ENCODE results near the gene NAA60. TPM values are rescaled to one million over a fixed set of nuclear protein-coding genes. Genes with fewer than 3 reads are reported as not detected.

Gene NAA60
- total RNA-seq, 1 donor from 2014 or later = 25.5 TPM

DNA sequence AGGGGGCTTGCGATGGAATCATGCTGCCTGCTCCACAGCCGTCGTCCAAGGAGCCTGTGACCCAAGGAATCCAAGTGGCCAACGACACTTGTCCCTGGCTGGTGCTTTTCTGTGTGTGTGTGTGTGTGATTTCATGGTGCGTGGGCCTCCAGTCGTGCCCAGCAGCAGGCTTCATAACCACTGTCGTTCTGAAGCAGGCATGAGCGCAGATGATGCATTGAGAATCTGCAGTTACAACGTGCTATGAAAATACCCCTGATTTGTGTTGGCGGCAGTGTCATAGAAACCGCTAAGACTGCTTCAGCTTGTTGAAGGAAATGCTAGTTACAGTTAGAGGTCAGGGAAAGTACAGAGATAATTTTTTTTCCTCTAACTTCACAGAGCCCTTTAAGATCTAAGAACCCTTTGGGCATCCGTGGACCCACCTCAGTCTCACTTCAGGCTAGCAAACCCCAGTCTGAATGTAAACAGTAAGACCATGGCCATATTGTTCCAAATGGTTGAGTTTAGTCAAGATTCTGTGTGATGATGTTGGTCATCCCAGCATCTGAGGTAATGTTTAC lies 36.3 kb downstream of the NAA60 start:
- no peak for DNase-seq (ENCODE audit: low spot score)
- intact Hi-C loops (cut with DNase I) = no loop called here

DNA sequence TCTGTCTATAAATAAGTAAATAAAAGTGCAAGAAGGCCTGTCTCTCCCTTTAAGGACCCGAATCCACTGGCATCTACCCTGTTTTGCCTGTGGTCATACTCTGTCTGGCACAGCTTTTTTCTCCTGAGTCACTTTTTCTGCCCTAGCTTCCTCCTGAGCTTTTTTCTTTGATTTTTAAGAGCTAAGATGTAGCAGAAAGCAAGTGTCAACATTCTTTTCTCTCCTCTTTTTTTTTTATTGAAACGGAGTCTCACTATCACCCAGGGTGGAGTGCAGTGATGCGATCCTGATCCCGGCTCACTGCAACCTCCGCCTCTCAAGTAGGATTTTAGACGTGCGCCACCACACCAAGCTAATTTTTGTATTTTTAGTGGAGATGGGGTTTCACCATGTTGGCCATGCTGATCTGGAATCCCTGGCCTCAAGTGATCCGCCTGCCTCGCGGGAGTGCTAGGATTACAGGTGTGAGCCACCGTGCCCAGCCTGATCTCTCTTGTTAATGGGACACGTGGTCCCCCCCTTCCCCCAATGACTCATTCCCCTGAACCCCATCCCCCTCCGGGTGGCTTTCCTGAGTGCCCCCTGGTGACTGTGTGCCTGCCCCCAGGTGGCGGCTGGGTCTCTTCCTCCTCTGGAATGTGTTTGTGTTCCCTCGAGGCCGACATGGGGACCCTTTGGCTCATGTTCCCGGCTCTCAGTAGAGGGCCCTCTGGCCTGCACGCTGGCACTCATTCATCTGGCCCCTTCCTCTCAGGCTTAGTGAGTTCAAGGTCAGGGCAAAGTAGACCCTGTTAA lies 37.6 kb downstream of the NAA60 start:
- intact Hi-C loops (cut with DNase I) = no loop called here
- no peak for DNase-seq (ENCODE audit: low spot score)

DNA sequence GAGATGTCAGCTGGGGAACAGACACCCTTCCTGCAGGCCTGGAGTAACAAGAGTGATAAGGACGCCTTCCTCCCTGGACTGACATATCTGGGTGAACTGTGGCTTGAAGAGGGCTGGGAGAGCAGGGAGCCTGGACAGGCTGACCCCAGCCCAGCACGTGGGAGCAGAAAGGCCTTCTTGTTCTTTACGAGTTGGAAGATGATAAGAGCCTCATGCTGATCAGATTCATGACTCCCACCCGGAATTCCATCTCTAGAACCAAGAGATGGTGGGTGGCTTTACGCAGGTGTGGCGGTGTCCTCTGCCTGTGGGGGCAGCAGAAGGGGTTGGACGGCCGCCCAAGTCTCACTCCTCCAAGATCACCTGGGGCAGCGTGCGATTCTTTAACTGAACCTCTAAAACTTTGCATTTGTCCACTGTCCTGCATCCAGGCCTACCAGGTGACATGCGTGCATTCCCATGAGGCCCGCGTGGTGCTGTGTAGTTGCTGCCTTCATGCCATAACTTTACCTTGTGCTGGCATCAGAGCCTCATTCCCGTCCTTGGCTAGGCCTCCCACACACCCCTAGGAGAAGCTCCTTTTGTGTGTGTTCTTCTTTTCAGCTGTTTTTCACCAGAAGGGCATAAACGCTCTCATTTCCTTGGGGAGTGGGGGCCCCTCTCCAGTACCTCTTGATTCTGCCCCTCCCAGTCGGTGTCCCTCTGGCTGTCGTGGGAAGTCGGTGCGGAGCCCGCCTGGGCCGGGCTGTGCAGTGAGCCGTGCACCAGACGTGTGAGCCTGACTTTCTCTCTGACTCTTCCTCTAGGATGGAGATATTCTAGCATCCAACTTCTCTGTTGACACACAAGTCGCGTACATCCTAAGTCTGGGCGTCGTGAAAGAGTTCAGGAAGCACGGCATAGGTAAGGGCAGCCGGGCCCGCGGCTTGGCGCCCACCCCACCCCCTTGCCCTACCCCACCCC lies 38.5 kb downstream of the NAA60 start:
- intact Hi-C loops (cut with DNase I) = no loop called here
- no peak for DNase-seq (ENCODE audit: low spot score)

DNA sequence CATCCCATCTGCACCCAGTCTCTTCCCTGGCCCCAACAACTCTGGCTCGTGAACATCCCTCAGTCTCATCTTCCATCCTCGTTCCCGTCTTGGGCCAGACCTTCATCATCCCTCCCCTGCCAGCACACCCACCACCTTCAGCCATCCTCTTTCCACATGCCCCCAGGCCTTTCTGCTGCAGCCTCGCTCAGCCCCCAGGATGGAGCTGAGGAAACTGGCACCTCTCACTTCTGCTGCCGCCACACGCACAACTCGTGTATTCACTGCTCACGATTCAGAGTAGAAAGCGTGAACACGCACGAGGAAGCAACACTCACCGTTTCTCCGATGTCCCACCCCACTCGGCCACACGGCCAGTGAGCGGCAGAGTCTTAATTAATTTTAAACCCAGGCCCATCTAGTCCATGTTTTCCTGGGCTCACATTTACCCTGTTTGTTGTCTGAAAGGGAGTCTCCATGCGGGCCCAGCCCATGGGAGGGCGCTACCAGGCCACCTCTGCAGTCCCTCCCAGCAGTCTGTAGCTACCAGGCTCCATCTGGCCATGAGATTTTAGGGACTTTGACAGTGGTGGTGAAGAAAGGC lies 39.3 kb downstream of the NAA60 start:
- intact Hi-C loops (cut with DNase I) = no loop called here
- no peak for DNase-seq (ENCODE audit: low spot score)

DNA sequence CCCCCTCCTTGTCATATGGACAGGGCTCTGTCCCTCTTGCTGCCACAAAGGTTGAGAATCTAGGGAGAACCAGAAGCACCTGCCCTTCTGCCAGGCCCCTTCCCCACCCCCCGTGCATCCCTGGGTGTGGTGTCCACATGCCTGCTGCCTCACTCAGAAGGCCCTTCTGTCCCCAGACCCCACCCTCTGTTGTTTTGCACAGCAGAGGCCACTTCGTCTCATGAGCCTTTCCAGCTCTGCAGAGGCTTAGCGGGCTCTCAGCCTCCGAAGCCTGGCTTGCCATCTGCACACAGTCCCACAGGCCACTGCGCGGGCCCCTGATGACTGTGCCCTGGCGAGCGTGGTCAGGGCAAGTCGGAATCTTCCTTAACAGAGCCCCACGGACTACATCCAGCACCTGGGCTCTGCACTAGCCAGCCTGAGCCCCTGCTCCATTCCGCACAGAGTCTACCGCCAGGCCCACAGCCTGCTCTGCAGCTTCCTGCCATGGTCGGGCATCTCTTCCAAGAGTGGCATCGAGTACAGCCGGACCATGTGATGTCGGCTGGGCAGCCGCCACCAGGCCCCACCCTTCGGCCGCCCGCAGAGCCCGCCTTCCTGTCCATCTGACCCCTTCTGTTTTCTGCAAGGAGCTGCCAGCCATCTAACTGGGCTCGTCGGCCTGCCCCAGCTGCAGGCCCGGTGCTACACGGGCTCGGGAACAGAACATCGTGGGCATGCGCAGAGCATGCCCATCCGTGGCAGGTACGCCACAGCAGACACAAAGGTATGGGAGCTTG lies 41.0 kb downstream of the NAA60 start:
- no peak for DNase-seq (ENCODE audit: low spot score)
- intact Hi-C loops (cut with DNase I) = no loop called here

DNA sequence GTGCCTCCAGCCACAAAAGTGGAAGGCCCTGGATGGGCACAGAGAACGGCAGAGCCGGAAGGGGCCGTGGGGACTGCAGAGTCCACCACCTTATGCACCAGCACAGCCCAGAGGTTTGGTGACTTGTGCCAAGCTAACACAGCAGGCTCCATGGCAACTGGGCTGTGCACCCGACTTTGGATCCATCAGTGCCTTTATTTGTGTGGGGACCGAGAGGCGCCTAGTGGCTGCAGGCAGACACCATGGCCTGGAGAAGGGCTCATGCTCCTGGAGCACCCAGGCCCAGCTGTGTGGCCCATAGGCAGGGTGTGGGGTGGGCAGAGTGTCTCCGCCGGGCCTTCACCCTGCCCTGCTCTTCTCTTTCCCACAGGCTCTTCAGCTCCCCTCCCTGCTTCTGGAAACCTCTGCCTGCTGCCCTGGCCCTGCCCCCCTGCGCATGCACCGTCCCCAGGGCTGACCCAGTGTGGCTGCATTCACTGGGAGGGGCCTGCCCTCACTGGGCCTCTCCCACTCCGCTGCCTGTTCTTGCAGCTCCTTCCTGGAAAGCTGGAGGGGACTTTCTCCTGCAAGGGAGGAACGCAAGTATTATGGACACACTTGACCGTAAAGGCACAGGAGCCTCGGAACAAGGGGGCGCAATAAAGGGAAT lies 41.7 kb downstream of the NAA60 start:
- no peak for DNase-seq (ENCODE audit: low spot score)
- intact Hi-C loops (cut with DNase I) = no loop called here

DNA sequence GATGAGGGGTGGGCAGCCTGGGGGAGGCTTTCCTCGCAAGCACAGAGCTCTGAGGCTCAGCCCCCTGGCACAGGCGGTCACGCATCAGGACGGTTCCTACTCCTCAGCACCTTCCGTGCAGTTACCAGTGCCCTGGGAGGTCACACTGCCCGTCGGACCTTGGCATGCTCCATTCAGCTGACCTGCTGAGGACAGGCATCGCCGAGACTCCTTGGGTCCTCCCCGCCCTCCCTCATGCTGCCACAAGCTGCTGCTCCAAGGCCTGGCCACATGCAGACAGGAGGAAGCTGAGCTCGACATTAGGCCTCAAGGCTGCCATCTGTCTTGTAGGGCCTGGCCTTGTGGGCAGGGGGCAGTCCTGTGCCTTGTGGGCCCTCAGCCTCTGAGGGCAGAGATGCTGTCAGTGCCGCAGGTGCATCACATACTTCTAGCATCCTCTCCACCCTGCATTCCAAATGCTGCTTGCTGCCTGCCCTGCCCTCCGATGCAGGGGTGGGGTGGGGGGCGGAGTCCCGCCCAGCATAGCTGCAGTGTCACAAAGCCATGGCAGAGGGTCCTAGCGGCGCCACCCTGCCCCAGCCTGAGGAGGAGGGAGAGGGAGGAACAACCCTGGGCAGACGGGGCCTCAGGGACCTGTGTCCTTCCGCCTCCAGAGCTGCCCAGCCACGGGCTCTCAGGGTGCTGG lies 42.5 kb downstream of the NAA60 start:
- DNase-seq (ENCODE audit: low spot score) = no peak
- intact Hi-C loops (cut with DNase I) = no loop called here

DNA sequence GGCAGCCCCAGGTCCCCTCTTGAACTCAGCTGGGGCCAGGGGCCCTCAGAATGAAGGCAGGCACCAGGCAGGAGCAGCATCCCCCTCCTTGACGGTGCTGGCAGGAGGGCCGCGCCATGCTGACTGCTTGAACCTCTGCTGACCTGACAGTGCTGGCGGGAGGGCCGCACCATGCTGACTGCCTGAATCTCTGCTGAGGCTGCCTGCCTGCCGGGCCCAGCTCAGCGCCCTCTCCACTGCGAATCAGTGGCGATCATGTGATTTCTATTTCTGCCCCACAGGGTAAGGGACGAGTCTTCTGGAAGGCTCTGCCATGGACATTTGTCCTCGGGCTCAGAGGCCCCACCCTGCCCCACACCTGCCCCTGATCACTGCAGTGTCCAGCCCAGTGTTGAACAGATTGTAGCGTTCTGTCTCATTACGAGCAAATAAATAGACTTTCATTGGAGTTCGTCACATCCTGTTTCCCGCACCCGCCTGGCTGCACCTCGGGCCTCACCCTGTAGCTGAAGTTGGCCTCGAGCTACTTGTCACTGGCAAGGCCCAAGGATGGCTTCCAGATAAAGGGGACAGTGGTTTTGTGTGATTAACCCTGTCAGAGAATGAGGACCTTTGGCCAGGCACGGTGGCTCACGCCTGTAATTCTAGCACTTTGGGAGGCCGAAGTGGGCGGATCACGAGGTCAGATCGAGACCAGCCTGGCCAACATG lies 43.2 kb downstream of the NAA60 start:
- intact Hi-C loops (cut with DNase I) = no loop called here
- no peak for DNase-seq (ENCODE audit: low spot score)

DNA sequence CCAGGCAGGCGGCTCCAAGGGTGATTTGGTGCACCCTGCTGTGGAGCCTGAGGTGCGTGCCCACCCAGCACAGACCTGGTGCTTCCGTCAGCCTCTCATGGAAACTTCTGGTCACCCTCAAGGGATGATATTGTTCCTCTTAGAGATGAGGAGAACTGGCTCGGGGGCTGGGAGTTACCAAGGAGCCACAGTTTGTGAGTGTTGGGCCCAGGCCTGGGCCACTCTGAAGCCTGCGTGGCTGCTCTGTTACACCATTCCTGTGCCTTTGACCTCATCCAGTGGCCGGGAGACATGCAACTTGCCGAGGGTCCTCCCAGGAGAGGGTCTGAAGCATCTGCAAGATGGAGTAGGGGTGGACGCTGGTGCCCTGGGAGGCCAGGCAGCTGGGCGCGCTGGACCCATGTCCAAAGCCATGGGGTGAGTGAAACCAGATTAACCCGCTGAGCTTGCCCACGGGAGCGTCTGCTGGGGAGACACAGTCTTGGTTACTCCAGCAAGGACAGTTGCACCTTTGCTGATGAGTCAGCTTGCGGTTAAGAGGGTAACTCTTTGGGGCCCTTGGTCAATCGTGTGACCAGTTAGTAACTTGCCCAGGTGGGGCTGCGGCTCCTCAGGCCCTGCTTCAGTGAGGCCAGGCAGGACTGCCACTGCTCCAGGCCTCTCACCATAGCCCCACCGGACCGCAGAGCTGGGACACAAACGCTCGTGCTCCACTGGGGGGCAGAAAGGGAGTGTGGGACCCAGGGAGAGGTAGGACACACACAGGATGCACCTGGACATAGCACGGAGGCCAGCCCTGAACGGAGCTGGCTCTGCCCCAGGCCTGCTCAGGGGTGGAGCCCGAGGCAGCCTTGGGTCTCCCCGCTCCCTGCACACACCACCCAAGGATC lies 44.3 kb downstream of the NAA60 start:
- no peak for DNase-seq (ENCODE audit: low spot score)
- intact Hi-C loops (cut with DNase I) = no loop called here

DNA sequence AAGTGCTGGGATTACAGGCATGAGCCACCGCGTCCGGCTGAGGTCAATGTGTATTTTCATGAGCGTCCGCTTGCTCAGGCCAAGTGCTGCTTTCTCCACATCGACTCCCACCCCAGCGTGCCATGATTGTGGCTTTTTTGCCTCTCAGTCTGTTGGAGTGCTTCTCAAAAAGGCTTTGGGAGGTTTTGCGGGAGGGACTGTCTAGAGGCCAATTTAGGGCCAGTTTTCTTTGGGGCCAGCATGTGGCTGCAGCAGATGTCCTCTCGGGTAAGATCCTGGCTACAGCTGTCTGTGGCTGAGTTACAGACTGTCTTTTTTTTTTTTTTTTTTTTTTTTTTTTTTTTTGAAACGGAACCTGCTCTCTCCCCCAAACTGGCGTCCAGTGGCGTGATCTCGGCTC lies 45.3 kb downstream of the NAA60 start:
- intact Hi-C loops (cut with DNase I) = no loop called here
- no peak for DNase-seq (ENCODE audit: low spot score)

DNA sequence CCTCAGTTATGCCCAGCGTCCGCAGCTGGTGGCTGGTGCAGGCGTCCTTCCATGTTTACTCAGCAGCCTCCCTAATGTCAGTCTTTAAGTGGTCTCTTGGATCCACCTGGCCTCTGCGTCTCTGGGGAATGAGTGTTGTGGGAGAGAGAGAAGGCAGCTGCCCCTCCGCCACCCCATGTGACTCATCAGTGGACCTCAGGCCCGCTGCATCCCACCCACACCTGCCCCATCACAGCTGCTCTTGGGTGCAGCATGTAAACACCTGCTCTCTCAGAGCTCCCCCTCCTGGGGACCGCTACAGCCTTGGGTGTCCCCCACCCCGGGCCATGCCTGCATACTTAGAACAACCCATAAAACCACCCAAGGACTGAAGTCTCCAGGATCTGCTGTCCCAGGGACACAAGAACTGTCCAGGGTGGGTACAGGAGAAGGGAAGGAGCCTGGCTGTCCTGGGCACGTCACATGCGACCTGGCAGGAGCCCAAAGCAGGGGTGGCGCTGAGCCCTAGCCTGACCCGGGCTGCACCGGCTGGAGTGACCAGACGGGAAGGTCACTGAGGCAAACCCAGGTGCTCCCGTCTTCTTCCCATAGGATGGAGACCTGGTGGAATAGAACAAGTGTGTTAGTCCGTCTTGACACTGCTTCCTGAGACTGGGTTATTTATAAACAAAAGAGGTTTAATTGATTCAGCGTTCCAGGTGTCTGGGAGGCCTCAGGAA lies 47.6 kb downstream of the NAA60 start:
- DNase-seq (ENCODE audit: low spot score) = no peak
- intact Hi-C loops (cut with DNase I) = no loop called here

DNA sequence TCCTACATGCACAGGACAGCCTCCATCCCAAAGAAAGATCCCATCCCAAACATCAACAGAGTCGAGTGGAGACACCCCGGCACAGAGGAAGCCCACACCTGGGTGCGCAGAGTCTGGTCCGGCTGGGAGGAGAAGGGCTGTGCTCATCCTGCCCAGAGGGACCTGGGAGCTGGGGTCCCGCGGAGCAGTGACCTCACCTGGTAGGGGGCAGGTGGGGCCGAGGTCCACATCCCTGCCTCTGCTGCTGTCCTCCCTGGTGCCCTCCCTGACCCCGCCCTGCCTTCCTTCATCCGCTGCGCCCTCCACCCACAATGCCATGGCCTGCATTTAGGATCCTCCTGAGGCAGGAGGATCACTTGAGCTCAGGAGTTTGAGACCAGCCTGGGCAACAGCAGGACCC lies 48.9 kb downstream of the NAA60 start:
- intact Hi-C loops (cut with DNase I) = no loop called here
- no peak for DNase-seq (ENCODE audit: low spot score)

DNA sequence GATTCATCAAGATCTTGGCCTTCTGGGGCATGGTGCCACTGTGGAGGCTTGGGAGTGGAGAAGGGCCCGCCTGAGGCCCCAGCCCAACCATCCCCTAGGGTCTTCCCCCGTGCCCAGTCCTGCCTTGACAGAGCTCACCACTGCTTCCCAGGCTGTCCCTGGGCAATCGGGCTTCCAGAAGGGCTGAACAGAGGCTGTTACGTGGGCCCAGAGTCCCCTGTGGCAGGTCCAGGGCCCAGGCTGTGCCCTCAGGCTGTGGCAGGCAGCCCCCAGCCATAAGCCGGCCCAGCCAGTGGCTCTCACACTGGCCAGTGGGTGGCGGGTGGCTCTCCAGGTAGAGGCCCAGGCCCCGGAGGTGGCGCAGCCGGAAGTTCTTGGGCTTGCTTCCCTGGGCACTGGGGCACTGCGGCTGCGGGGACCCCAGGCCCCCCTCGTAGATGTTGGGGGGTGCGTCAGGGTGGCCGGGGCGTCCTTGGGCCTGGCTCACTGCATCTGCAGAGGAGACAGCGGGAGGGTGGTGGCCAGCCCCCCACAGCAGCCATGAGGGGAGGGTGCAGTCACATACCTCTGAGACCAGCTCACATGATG lies 51.0 kb downstream of the NAA60 start:
- intact Hi-C loops (cut with DNase I) = no loop called here
- DNase-seq (ENCODE audit: low spot score) = no peak

DNA sequence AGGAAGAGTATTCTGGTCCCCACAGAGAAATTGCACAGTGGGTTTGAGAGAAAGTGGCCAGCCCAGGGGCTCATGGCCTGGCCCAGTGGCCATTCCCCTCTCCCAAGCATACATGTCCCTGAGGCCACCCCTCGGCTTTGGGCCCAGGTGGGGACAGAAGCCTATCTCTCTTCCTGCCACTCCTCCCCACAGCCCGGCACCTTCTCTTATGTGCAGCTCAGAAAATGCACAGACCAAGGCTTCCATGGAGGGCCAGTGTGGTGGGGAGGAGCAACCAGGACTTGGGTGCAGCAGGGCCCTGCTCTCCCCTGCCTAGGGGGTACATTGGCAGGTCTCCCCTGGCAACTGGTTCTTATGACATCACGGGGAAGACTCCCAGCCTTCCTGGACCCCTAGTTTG lies 51.7 kb downstream of the NAA60 start, which contains the start of gene C16orf90:
Gene C16orf90, minus strand, starts transcription at position 314 of the 400 bp plus-strand sequence. Its CDS starts 68 bp downstream, at position 246.
- intact Hi-C loops (cut with DNase I) = no loop called here
- no peak for DNase-seq (ENCODE audit: low spot score)

DNA sequence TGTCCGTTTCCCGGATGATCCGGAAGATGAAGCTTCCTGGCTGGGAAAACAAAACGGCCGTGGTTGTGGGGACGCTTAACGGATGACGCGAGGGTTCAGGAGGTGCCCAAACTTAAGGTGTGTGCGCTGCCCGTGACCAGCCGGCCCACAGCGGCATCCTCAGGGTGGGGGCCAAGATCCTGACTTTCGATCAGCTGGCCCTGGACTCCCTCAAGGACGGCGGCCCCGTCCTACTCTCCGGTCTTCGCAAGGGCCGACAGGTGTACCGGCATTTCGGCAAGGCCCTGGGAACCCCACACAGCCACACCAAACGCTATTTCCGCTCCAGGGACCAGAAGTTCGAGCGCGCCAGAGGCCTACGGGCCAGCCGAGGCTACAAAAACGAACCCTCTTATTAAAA lies 52.9 kb downstream of the NAA60 start:
- DNase-seq (ENCODE audit: low spot score) = no peak
- intact Hi-C loops (cut with DNase I) = no loop called here

DNA sequence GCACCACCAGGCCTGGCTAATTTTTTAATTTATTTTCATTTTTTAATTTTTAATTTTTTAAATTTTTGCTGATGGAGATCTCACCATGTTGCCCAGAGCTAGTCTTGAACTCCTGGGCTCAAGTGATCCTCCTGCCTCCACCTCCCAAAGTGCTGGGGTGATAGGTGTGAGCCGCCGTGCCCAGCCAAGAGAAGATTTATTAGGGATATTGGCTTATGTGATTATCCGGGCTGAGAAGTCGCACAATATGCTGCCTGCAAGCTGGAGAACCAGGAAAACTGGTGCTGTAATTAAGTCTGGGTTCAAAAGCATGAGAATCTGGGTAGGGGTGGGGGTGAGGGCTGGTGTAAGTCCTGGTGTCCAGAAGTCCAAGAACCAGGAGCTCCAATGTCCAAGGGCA lies 54.3 kb downstream of the NAA60 start:
- DNase-seq (ENCODE audit: low spot score) = no peak
- intact Hi-C loops (cut with DNase I) = no loop called here
